WI38 (cell line): ENCODE data around the gene CAP1.

Source experiments
- H3K4me3 ChIP-seq: 2 replicates; pipeline ENCODE4 v1.5.1; 2011; ENCODE audit warnings: low read depth, mild to moderate bottlenecking, control low read depth, low read length
- CTCF ChIP-seq: IDR thresholded peaks from 2 replicates; pipeline ENCODE4 v1.5.1; 2012; ENCODE audit warnings: low read depth, mild to moderate bottlenecking, control low read depth, low read length

CAP1 gene

GRCh38 chr1:40044110-40044509, 3.6 kb downstream of the CAP1 start:
- H3K4me3 ChIP-seq = no peak overlapping the region
- TF ChIP-seq CTCF = no peak

GRCh38 chr1:40045182-40045581, 4.7 kb downstream of the CAP1 start:
- TF ChIP-seq CTCF = no peak
- no peak overlapping the region for H3K4me3 ChIP-seq

GRCh38 chr1:40045766-40046165, 5.2 kb downstream of the CAP1 start:
- TF ChIP-seq CTCF = no peak
- H3K4me3 ChIP-seq = no peak overlapping the region

- no peak for TF ChIP-seq CTCF
- H3K4me3 ChIP-seq = no peak overlapping the region
Observed at GRCh38 chr1:40047276-40047675, 6.7 kb downstream of the CAP1 start.

- no peak for TF ChIP-seq CTCF
- H3K4me3 ChIP-seq = no peak overlapping the region
Observed at GRCh38 chr1:40047769-40048168, 7.2 kb downstream of the CAP1 start.

GRCh38 chr1:40049725-40050124, 9.2 kb downstream of the CAP1 start:
- no peak overlapping the region for H3K4me3 ChIP-seq

GRCh38 chr1:40050863-40051262, 10.3 kb downstream of the CAP1 start:
- no peak overlapping the region for H3K4me3 ChIP-seq

More at GRCh38 chr1:40049725-40050124, 9.2 kb downstream of the CAP1 start:
- TF ChIP-seq CTCF = no peak

More at GRCh38 chr1:40050863-40051262, 10.3 kb downstream of the CAP1 start:
- TF ChIP-seq CTCF = no peak
